ENCODE results near the gene SLC7A14.

GRCh38 chr3:170423001-170423615, 162.8 kb downstream of the SLC7A14 start:
- TF ChIP-seq ARID2 (CRISPR knock-in tag; IDR thresholded peaks at IDR 0.05; ENCODE audit: borderline replicate concordance), result no peak
- TF ChIP-seq RELA (CRISPR knock-in tag; IDR thresholded peaks at IDR 0.05), result no peak
- no peak for TF ChIP-seq ZNF513 (CRISPR knock-in tag; conservative IDR thresholded peaks at IDR 0.05)
- TF ChIP-seq POLR2AphosphoS2 (IDR thresholded peaks at IDR 0.05; ENCODE audit: low read depth, low read length), result no peak
- TF ChIP-seq NFAT5 (CRISPR knock-in tag; IDR thresholded peaks at IDR 0.05), result no peak
